GM19035 (cell line): Measurements from ENCODE around the gene PLEKHA6.
"Not testable (repeated sequence)": the region's sequence is repeated elsewhere in the genome, so short reads cannot be mapped to it uniquely, and the experiment has no call there.

ENCODE experiments used
- ATAC-seq: cut with Tn5 transposase; IDR thresholded peaks from one replicate; pipeline ENCODE4 v1.9.1; 2021; ENCODE audit not compliant: unreplicated experiment

Gene PLEKHA6

GRCh38 chr1:204317170-204317569 is 42.6 kb downstream of the PLEKHA6 start:
- ATAC-seq = no peak

DNA sequence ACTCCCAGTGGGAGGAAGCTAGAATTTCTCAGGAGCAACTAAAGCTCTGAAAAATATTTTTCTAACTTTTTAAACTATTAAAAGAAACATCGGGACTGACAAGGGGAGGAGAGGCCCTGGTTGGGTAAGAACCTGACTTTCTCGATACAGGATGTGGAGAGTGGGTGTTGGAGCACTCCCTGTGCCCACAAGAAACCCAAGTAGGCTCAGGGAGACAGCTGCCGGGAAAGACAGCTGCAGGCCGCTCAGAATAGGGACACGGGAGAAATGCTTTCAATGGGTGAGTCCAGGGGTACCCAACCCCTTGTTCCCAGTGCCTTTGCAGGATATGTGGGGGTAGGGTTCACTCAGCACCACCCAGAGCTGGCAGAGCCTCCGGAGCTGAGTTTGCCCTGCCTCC is 43.6 kb downstream of the PLEKHA6 start:
- no peak for ATAC-seq

GRCh38 chr1:204314893-204315658 is 44.7 kb downstream of the PLEKHA6 start:
- no peak for ATAC-seq

GRCh38 chr1:204314171-204314892 is 45.4 kb downstream of the PLEKHA6 start:
- ATAC-seq = no peak

- no peak for ATAC-seq
Measured at GRCh38 chr1:204313675-204314074, 46.1 kb downstream of the PLEKHA6 start.

- not testable (repeated sequence) for ATAC-seq
Measured at GRCh38 chr1:204310970-204311369, 48.8 kb downstream of the PLEKHA6 start.

DNA sequence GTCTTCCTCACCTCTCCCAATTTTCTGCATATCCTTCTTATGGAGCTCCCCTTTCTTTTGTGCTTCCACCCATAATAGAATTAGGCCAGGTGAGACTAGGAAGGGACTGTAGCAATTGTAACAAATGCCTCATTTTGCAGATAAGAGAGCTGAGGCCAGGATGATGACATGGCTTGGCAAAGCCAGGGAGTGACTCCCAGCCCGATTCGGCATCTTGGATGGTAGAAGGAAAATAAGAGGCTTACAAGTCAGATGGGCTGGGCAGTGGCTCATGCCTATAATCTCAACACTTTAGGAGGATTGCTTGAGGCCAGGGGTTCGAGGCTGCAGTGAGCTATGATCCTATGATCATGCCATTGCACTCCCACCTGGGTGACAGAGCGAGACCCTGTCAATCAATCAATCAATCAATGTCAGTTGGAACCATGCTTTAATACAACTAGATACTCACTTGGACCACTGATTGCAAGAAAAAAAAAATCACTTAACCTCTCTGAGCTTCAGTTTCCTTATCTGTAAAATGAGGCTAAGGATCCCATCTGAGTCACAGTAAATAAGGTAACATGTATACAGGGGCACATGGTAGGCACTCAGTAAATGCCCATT is 51.6 kb downstream of the PLEKHA6 start:
- no peak for ATAC-seq

DNA sequence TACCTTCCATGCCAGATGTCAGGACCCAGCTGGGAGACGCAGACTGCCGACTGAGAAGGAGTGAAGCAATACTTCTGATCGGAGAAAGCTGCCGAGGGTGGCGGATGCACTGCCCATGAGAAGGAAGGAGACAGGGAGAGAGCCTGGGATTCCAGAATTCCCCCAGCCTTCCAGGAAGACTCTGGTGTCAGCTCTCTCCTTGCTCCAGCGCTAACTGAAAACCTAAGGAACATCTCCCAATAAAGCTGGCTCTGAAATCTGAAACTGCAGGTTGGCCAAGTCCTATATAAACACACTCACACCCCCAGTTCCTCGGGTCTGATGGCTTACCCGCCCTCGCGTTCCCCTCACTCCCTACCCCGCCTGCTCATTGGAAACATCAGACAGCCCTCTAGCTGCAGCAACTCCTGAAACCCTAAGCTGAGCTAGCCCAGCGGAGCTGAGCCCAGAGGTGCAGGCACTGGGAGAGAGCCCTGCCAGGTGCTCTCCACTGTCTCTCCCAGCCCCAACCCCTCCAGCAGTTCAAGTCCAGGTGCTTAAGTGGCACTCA is 52.3 kb downstream of the PLEKHA6 start:
- ATAC-seq = no peak

GRCh38 chr1:204306076-204306475 is 53.7 kb downstream of the PLEKHA6 start:
- no peak for ATAC-seq

GRCh38 chr1:204304067-204304466 is 55.7 kb downstream of the PLEKHA6 start:
- no peak for ATAC-seq

GRCh38 chr1:204302769-204303168 is 57.0 kb downstream of the PLEKHA6 start:
- no peak for ATAC-seq

DNA sequence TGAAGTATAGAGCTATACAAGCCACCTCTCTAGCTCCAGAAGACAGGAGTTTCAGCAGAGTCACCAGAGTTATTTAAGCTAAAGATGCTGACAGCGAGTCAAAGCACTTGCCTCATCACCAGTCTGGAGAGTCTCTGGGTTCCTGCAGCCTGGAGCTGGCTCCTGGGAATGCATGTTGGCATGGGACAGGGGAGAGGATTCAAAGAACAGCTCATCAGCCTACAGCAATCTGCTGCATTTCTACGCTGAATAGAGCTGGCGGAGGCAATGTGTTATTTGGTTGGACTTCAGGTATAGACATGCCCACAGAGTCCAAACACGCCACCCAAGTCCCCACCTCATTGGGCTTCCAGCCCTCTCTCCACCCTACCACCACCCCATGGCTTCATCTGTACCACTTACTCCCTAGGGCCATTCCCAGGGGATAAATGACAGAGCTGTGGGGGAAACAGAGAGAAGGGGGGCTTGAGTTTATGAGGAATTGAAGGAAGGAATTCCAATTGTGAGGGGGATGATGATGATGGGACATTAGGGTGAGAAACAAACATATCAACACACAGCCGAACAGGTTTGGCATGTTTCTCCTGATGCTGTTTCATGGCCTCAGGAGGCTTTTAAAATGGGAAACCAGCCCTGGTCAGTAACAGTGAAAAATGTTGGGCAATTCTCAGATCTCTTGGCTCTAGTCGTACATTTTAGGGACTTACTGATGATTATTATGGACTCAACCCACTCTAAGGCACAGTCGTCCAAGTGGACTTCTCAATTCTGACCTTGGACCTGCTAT is 58.4 kb downstream of the PLEKHA6 start:
- no peak for ATAC-seq

DNA sequence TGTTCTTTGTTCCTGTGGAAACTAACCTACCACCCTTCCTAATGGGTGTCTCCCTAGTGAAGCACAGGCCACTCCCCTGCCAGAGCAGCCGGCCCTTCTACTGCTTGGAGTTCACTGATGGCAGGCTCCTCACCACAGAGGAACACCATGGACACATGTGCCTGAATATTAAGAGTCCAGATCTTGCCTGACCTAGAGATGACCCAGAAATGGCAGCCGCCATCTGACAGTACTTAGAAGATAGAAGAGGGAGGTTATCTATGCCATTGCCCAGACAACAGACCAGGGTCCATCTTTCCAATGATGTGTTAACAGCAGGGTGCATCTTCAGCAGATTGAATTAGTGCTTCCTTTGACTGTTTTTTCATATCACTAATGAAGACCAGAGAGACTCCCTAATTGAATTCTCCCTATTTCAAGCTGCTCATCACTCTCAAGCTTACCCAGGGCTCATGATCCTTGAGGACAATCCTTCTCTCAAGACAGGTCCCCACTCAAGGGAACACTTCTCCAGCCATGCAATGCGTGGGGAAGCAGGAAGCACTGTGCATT is 59.8 kb downstream of the PLEKHA6 start:
- ATAC-seq = no peak

- no peak for ATAC-seq
Measured at GRCh38 chr1:204296431-204296988, 63.2 kb downstream of the PLEKHA6 start.

DNA sequence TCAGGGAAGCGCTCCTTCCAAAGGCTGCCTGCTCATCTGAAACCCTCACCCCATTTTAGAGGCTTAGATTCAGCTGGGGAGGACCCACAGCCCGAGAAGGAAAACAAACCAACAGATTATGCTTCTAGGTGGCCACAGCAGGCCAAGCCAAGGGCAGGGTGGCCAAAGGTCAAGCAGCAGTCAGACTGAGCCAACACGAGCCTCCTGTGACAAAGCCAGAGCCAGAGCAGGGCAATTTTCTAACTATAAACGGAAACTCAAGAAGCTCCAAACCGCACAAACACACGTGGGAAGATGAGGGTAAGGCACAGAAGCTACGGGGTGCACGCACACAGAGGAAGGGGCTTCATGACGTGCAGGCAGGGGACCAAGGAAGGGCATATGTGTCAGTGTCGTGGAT is 64.1 kb downstream of the PLEKHA6 start:
- ATAC-seq = no peak

DNA sequence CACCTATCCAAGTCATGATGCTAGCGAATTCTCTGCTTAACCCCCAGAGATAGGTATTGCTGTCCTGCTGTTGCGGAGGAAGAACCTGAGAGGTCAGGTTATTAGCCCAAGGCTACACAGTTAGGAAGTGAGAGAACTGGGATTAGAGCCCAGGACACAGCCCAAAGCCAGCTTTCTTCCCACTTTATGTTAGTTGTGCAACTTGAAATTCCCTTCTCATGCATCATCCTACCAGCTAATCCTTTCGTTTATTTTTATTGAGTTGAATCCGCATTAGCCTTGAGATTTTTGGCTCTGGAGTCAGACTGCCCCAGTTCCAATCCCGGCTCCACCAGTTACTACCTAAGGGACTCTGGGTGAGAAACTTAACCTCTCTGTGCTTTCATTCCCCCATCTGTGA is 65.4 kb downstream of the PLEKHA6 start:
- ATAC-seq = no peak

- ATAC-seq = no peak
Measured at GRCh38 chr1:204293605-204294337, 66.0 kb downstream of the PLEKHA6 start.

- no peak for ATAC-seq
Measured at GRCh38 chr1:204292740-204293139, 67.0 kb downstream of the PLEKHA6 start.

DNA sequence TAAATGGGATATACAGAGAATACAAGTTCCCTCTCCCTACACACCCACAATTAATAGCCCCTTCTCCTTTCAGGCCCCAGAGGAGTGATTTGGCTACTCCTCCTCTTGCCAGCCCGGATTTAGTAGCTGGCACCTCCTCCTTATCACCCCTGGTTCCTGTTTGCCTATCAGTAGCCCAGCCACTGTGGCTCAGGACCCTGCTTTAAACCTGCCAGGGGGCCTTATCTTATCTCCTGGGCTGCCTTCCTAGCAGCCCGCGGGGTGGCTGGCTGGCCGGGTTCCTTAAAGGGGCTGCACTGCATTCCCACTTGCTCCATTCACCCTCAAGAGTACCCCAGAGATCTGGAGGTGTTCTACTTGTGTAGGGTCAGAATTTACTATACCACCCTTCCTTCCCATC is 70.4 kb downstream of the PLEKHA6 start:
- no peak for ATAC-seq
